B cell (primary cell): ENCODE data around the gene ZNF213.

Source experiments
- EZH2 ChIP-seq: IDR thresholded peaks from 2 replicates; pipeline ENCODE4 v1.6.1; 2012; ENCODE audit warnings: borderline replicate concordance, low read depth, mild to moderate bottlenecking, moderate library complexity, low read length; ENCODE audit not compliant: insufficient read depth, poor library complexity, severe bottlenecking
- TF ChIP-seq, protein P1 (sequence below): fragments of 200-600 bp; IDR thresholded peaks from one replicate; pipeline ENCODE4 v1.8.0; 2022; ENCODE audit warnings: antibody characterized with exemption, mild to moderate bottlenecking

DNA sequence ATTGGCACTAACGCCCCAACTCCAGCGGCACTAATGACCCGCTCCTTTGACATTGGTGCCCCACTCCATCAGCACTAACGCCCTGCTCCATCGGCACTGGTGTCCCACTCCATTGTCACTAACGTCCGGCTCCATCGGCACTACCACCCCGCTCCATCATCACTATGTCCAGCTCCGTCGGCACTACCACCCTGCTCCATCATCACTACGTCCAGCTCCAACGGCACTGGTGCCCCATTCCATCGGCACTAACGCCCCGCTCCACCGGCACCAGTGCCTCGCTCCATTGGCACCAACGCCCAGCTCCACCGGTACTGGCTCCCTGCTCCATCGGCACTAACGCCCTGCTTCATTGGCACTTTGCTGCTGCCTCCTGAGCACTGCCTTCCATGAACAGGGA, 7.5 kb downstream of the ZNF213 start:
- no peak for TF ChIP-seq EZH2
- TF ChIP-seq, protein P1, sequence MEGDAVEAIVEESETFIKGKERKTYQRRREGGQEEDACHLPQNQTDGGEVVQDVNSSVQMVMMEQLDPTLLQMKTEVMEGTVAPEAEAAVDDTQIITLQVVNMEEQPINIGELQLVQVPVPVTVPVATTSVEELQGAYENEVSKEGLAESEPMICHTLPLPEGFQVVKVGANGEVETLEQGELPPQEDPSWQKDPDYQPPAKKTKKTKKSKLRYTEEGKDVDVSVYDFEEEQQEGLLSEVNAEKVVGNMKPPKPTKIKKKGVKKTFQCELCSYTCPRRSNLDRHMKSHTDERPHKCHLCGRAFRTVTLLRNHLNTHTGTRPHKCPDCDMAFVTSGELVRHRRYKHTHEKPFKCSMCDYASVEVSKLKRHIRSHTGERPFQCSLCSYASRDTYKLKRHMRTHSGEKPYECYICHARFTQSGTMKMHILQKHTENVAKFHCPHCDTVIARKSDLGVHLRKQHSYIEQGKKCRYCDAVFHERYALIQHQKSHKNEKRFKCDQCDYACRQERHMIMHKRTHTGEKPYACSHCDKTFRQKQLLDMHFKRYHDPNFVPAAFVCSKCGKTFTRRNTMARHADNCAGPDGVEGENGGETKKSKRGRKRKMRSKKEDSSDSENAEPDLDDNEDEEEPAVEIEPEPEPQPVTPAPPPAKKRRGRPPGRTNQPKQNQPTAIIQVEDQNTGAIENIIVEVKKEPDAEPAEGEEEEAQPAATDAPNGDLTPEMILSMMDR, result no peak
